ENCODE data around the gene ATCAY. TPM values are rescaled to one million over a fixed set of nuclear protein-coding genes. Genes with fewer than 3 reads are reported as not detected.

ATCAY gene
- total RNA-seq, 3 donors from 2014 or later: 0.09 to 2.2 (median 0.22) TPM

GRCh38 chr19:3907626-3908265 is 27.3 kb downstream of the ATCAY start:
- TF ChIP-seq CTCF (IDR thresholded peaks at IDR 0.05): no peak
- DNase-seq (no peak), ATAC-seq (no peak)
- H3K4me3 ChIP-seq: no peak overlapping the region
- H3K4me1 ChIP-seq (ENCODE audit: low read depth): no peaks in the 10 kb centered on the region
- H3K36me3 ChIP-seq (ENCODE audit: low read depth): no peaks in the 10 kb centered on the region
- H3K9me3 ChIP-seq: peaks cover 8% of the 10 kb centered on the region
- intact Hi-C loops (cut with DNase I, micrococcal nuclease): no loop called here

- no peak for TF ChIP-seq CTCF (IDR thresholded peaks at IDR 0.05)
- intact Hi-C loops (cut with DNase I, micrococcal nuclease): no loop called here
These were observed 28.0 kb downstream of the ATCAY start for GRCh38 chr19:3908266-3909054.

GRCh38 chr19:3910105-3910504 is 29.6 kb downstream of the ATCAY start:
- ATAC-seq (no peak), DNase-seq (no peak)
- no peak for TF ChIP-seq CTCF (IDR thresholded peaks at IDR 0.05)
- intact Hi-C loops (cut with DNase I, micrococcal nuclease): no loop called here
- Histone ChIP-seq H3K36me3 (ENCODE audit: low read depth) (no peaks in the 10 kb centered on the region), H3K4me3 (no peak overlapping the region), H3K4me1 (ENCODE audit: low read depth) (no peaks in the 10 kb centered on the region), H3K9me3 (peaks cover 8% of the 10 kb centered on the region)

More at GRCh38 chr19:3908266-3909054, 28.0 kb downstream of the ATCAY start:
- ATAC-seq (no peak), DNase-seq (no peak)
- no peaks in the 10 kb centered on the region for H3K36me3 ChIP-seq (ENCODE audit: low read depth)
- no peaks in the 10 kb centered on the region for H3K4me1 ChIP-seq (ENCODE audit: low read depth)
- peaks cover 8% of the 10 kb centered on the region for H3K9me3 ChIP-seq
- no peak overlapping the region for H3K4me3 ChIP-seq

- DNase-seq: no peak
- Histone ChIP-seq H3K9me3 (peaks cover 11% of the 10 kb centered on the region), H3K36me3 (ENCODE audit: low read depth) (no peaks in the 10 kb centered on the region), H3K4me1 (ENCODE audit: low read depth) (no peaks in the 10 kb centered on the region), H3K4me3 (no peak overlapping the region)
- TF ChIP-seq CTCF (IDR thresholded peaks at IDR 0.05): no peak
- intact Hi-C loops (cut with DNase I, micrococcal nuclease): no loop called here
- ATAC-seq: no peak
These were observed 33.7 kb downstream of the ATCAY start for GRCh38 chr19:3914199-3914598.

GRCh38 chr19:3916033-3916432 is 35.5 kb downstream of the ATCAY start:
- peaks cover 8% of the 10 kb centered on the region for H3K9me3 ChIP-seq
- ATAC-seq (no peak), DNase-seq (no peak)
- H3K36me3 ChIP-seq (ENCODE audit: low read depth): no peaks in the 10 kb centered on the region
- intact Hi-C loops (cut with DNase I, micrococcal nuclease): no loop called here
- no peak overlapping the region for H3K4me3 ChIP-seq
- TF ChIP-seq CTCF (IDR thresholded peaks at IDR 0.05): no peak
- no peaks in the 10 kb centered on the region for H3K4me1 ChIP-seq (ENCODE audit: low read depth)

Data from mucosa of descending colon (tissue), 3 donors.